Ishikawa (cell line): ENCODE results near the gene STRADB.

Experiments used
- CEBPB ChIP-seq: IDR thresholded peaks from 2 replicates; pipeline ENCODE4 v1.6.1; 2012
- EGR1 ChIP-seq: IDR thresholded peaks from 2 replicates; pipeline ENCODE4 v1.6.1; 2012
- EP300 ChIP-seq: IDR thresholded peaks from 2 replicates; pipeline ENCODE4 v1.6.1; 2012; ENCODE audit warnings: borderline replicate concordance
- FOXM1 ChIP-seq: IDR thresholded peaks from 2 replicates; pipeline ENCODE4 v1.6.1; 2012; ENCODE audit warnings: low read depth, borderline replicate concordance
- MAX ChIP-seq: IDR thresholded peaks from 2 replicates; pipeline ENCODE4 v1.6.1; 2012
- NFIC ChIP-seq: IDR thresholded peaks from 2 replicates; pipeline ENCODE4 v1.6.1; 2012
- RAD21 ChIP-seq: IDR thresholded peaks from 2 replicates; pipeline ENCODE4 v1.6.1; 2012; ENCODE audit warnings: low read depth
- TAF1 ChIP-seq: IDR thresholded peaks from 2 replicates; pipeline ENCODE4 v1.6.1; 2012; ENCODE audit warnings: low read depth, mild to moderate bottlenecking
- TCF12 ChIP-seq: IDR thresholded peaks from 2 replicates; pipeline ENCODE4 v1.6.1; 2012; ENCODE audit warnings: low read depth
- TEAD4 ChIP-seq: IDR thresholded peaks from 2 replicates; pipeline ENCODE4 v1.6.1; 2012
- YY1 ChIP-seq: IDR thresholded peaks from 2 replicates; pipeline ENCODE4 v1.6.1; 2012; ENCODE audit warnings: low read depth
- ZBTB7A ChIP-seq: IDR thresholded peaks from 2 replicates; pipeline ENCODE4 v1.6.1; 2012; ENCODE audit warnings: low read depth
- TF ChIP-seq, protein P1 (sequence below): IDR thresholded peaks from 2 replicates; pipeline ENCODE4 v1.6.1; 2012; ENCODE audit warnings: low read depth, mild to moderate bottlenecking
- TF ChIP-seq, protein P2 (sequence below): IDR thresholded peaks from 2 replicates; pipeline ENCODE4 v1.6.1; 2012

Gene STRADB

DNA sequence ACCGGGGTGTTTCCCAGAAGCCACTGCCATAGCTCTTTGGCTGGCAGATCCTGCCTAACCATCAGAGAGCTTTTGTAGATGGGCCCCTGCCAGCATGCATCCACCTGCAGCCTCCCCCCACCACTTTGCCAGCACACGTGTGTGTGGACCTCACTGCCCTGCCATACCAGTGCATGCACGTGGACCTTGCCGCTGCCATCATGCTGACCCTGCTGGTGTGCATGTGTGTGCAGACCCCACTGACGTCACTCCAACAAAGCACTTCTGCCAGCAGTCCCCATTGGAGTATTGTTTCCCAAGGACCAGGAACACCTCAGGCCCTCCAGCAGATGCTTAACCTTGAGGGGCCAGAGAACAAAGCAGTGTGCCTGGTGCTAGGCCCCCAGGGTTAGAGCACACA lies 71.4 kb downstream of the STRADB start:
- TF ChIP-seq, protein P1, sequence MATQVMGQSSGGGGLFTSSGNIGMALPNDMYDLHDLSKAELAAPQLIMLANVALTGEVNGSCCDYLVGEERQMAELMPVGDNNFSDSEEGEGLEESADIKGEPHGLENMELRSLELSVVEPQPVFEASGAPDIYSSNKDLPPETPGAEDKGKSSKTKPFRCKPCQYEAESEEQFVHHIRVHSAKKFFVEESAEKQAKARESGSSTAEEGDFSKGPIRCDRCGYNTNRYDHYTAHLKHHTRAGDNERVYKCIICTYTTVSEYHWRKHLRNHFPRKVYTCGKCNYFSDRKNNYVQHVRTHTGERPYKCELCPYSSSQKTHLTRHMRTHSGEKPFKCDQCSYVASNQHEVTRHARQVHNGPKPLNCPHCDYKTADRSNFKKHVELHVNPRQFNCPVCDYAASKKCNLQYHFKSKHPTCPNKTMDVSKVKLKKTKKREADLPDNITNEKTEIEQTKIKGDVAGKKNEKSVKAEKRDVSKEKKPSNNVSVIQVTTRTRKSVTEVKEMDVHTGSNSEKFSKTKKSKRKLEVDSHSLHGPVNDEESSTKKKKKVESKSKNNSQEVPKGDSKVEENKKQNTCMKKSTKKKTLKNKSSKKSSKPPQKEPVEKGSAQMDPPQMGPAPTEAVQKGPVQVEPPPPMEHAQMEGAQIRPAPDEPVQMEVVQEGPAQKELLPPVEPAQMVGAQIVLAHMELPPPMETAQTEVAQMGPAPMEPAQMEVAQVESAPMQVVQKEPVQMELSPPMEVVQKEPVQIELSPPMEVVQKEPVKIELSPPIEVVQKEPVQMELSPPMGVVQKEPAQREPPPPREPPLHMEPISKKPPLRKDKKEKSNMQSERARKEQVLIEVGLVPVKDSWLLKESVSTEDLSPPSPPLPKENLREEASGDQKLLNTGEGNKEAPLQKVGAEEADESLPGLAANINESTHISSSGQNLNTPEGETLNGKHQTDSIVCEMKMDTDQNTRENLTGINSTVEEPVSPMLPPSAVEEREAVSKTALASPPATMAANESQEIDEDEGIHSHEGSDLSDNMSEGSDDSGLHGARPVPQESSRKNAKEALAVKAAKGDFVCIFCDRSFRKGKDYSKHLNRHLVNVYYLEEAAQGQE = no peak
- TF ChIP-seq FOXM1 = no peak
- no peak for TF ChIP-seq EP300
- no peak for TF ChIP-seq YY1
- TF ChIP-seq TCF12 = no peak
- TF ChIP-seq, protein P2, sequence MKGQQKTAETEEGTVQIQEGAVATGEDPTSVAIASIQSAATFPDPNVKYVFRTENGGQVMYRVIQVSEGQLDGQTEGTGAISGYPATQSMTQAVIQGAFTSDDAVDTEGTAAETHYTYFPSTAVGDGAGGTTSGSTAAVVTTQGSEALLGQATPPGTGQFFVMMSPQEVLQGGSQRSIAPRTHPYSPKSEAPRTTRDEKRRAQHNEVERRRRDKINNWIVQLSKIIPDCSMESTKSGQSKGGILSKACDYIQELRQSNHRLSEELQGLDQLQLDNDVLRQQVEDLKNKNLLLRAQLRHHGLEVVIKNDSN = no peak
- no peak for TF ChIP-seq ZBTB7A
- no peak for TF ChIP-seq NFIC

DNA sequence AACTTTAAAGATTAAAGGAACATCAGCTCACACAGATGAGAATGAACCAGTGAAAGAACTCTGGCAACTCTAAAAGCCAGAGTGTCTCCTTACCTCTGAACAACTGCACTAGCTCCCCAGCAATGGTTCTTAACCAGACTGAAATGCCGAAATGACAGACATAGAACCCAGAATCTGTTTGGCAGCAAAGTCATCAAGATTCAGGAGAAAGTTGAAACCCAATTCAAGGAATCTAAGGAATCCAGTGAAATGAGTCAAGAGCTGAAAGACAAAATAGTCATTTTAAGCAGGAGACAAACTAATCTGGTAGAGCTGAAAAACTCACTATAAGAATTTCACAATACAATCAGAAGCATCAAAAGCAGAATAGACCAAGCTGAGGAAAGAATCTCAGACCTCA lies 72.0 kb downstream of the STRADB start:
- no peak for TF ChIP-seq YY1
- no peak for TF ChIP-seq TAF1
- TF ChIP-seq, protein P1 = no peak
- TF ChIP-seq EGR1 = no peak
- TF ChIP-seq TEAD4 = no peak
- TF ChIP-seq TCF12 = no peak
- no peak for TF ChIP-seq RAD21
- TF ChIP-seq MAX = no peak
- no peak for TF ChIP-seq NFIC
- TF ChIP-seq CEBPB = no peak
- TF ChIP-seq, protein P2 = no peak
- no peak for TF ChIP-seq ZBTB7A
